NT2/D1 (cell line): ENCODE results near the gene SYP.

Source experiments
- DNase-seq: peaks from one replicate; pipeline ENCODE4 v3.0.0-alpha.2; 2011; ENCODE audit warnings: low read depth, low spot score
- H3K27me3 ChIP-seq: 2 replicates; pipeline ENCODE4 v1.6.0; 2011; ENCODE audit warnings: mild to moderate bottlenecking; ENCODE audit not compliant: insufficient read length, insufficient read depth
- H3K36me3 ChIP-seq: 2 replicates; pipeline ENCODE4 v1.6.1; 2011; ENCODE audit warnings: mild to moderate bottlenecking, low read length, mixed read lengths; ENCODE audit not compliant: insufficient read depth, insufficient read length
- H3K4me1 ChIP-seq: 2 replicates; pipeline ENCODE4 v1.5.1; 2011; ENCODE audit not compliant: insufficient read depth, insufficient read length
- H3K4me3 ChIP-seq: 2 replicates; pipeline ENCODE4 v1.5.1; 2011; ENCODE audit warnings: low read depth; ENCODE audit not compliant: insufficient read length
- H3K9ac ChIP-seq: 2 replicates; pipeline ENCODE4 v1.6.0; 2011; ENCODE audit warnings: low read depth; ENCODE audit not compliant: insufficient read length
- H3K9me3 ChIP-seq: 2 replicates; pipeline ENCODE4 v1.5.1; 2011; ENCODE audit warnings: mild to moderate bottlenecking, low read length; ENCODE audit not compliant: insufficient read depth
- SUZ12 ChIP-seq: IDR thresholded peaks from 2 replicates; pipeline ENCODE4 v1.6.1; 2011; ENCODE audit not compliant: insufficient read length, insufficient read depth; ENCODE audit errors: extremely low read depth
- YY1 ChIP-seq: IDR thresholded peaks from 2 replicates; pipeline ENCODE4 v1.6.1; 2011; ENCODE audit not compliant: insufficient read length, insufficient read depth
- ZNF274 ChIP-seq: IDR thresholded peaks from 2 replicates; pipeline ENCODE4 v1.6.1; 2011; ENCODE audit warnings: mild to moderate bottlenecking, low read depth, low read length

The SYP gene

GRCh38 chrX:49214996-49215526, 15.1 kb upstream of the SYP start:
- no peak for DNase-seq
- H3K4me3 ChIP-seq, result no peak overlapping the region
- no peaks in the 10 kb centered on the region for H3K36me3 ChIP-seq
- no peak overlapping the region for H3K9ac ChIP-seq
- no peaks in the 10 kb centered on the region for H3K9me3 ChIP-seq
- no peaks in the 10 kb centered on the region for H3K27me3 ChIP-seq
- no peaks in the 10 kb centered on the region for H3K4me1 ChIP-seq
- TF ChIP-seq SUZ12, result no peak
- TF ChIP-seq ZNF274, result no peak
- no peak for TF ChIP-seq YY1

DNA sequence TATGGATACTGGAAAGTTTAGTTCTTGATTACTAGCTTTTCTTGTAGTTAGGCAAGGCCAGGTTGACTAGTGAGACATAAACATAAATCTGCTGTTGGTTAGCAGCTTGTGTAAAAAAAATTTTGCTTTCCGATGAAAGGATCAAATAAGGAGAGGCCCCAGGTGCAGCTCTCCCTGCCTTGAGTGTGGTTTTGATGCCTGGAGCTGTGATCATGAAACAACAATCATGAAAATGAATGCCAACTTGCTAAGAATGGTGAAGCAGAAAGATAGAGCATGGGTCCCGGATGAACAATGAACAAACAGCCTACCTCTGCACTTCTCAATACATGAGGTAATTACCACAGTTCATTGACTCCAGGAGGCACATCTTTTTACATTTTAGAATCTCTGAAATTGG, 14.4 kb upstream of the SYP start:
- no peaks in the 10 kb centered on the region for H3K36me3 ChIP-seq
- no peaks in the 10 kb centered on the region for H3K27me3 ChIP-seq
- H3K4me3 ChIP-seq, result no peak overlapping the region
- TF ChIP-seq YY1 (no peak), SUZ12 (no peak), ZNF274 (no peak)
- no peak overlapping the region for H3K9ac ChIP-seq
- no peaks in the 10 kb centered on the region for H3K9me3 ChIP-seq
- no peak for DNase-seq
- peaks cover under 1% of the 10 kb centered on the region for H3K4me1 ChIP-seq

- no peaks in the 10 kb centered on the region for H3K27me3 ChIP-seq
- no peaks in the 10 kb centered on the region for H3K36me3 ChIP-seq
- H3K4me3 ChIP-seq, result no peak overlapping the region
- no peaks in the 10 kb centered on the region for H3K9me3 ChIP-seq
- DNase-seq, result no peak
- H3K9ac ChIP-seq, result no peak overlapping the region
- TF ChIP-seq YY1 (no peak), ZNF274 (no peak), SUZ12 (no peak)
- H3K4me1 ChIP-seq, result peaks cover 2% of the 10 kb centered on the region
Observed at GRCh38 chrX:49212861-49213260, 12.9 kb upstream of the SYP start.

GRCh38 chrX:49212209-49212608, 12.2 kb upstream of the SYP start:
- Histone ChIP-seq H3K9ac (no peak overlapping the region), H3K4me3 (no peak overlapping the region), H3K36me3 (no peaks in the 10 kb centered on the region), H3K27me3 (no peaks in the 10 kb centered on the region), H3K4me1 (peaks cover 2% of the 10 kb centered on the region), H3K9me3 (no peaks in the 10 kb centered on the region)
- no peak for TF ChIP-seq ZNF274
- TF ChIP-seq YY1, result no peak
- TF ChIP-seq SUZ12, result no peak
- DNase-seq, result no peak

GRCh38 chrX:49211074-49211473, 11.1 kb upstream of the SYP start:
- H3K9me3 ChIP-seq, result no peaks in the 10 kb centered on the region
- H3K9ac ChIP-seq, result no peak overlapping the region
- no peaks in the 10 kb centered on the region for H3K27me3 ChIP-seq
- TF ChIP-seq YY1 (no peak), SUZ12 (no peak), ZNF274 (no peak)
- no peak for DNase-seq
- H3K4me1 ChIP-seq, result peaks cover 2% of the 10 kb centered on the region
- no peaks in the 10 kb centered on the region for H3K36me3 ChIP-seq
- no peak overlapping the region for H3K4me3 ChIP-seq

- no peak for TF ChIP-seq SUZ12
- no peak for TF ChIP-seq ZNF274
- no peak for TF ChIP-seq YY1
- H3K4me3 ChIP-seq, result no peak overlapping the region
- no peaks in the 10 kb centered on the region for H3K27me3 ChIP-seq
- H3K4me1 ChIP-seq, result peaks cover 4% of the 10 kb centered on the region
- no peak for DNase-seq
- H3K9me3 ChIP-seq, result no peaks in the 10 kb centered on the region
- H3K9ac ChIP-seq, result no peak overlapping the region
- no peaks in the 10 kb centered on the region for H3K36me3 ChIP-seq
Observed at GRCh38 chrX:49210406-49210805, 10.4 kb upstream of the SYP start.

- no peak for TF ChIP-seq SUZ12
- no peak for TF ChIP-seq ZNF274
- no peak for TF ChIP-seq YY1
- no peak for DNase-seq
- H3K27me3 ChIP-seq, result no peaks in the 10 kb centered on the region
- peaks cover 11% of the 10 kb centered on the region for H3K4me1 ChIP-seq
- no peaks in the 10 kb centered on the region for H3K36me3 ChIP-seq
- no peak overlapping the region for H3K4me3 ChIP-seq
- no peak overlapping the region for H3K9ac ChIP-seq
- no peaks in the 10 kb centered on the region for H3K9me3 ChIP-seq
Observed at GRCh38 chrX:49209434-49210251, 9.7 kb upstream of the SYP start.
